PC-3 (cell line): Measurements from ENCODE around the gene APOL6. TPM values are rescaled to one million over a fixed set of nuclear protein-coding genes. Genes with fewer than 3 reads are reported as not detected.
"Not testable (repeated sequence)": the region's sequence is repeated elsewhere in the genome, so short reads cannot be mapped to it uniquely, and the experiment has no call there.

Source experiments
- ATAC-seq: fragments of 200-7000 bp; cut with Tn5 transposase; 2 replicates; pipeline ENCODE4 v1.9.1; 2020; ENCODE audit warnings: mild to moderate bottlenecking, moderate library complexity
- BruUV-seq: library from RNA; stranded (reverse); fragments of 400-500 nt; replicated peaks from 2 replicates; lab custom pipeline; 2021; lab: Mats Ljungman, UMichigan
- CTCF ChIA-PET: fragments of 300-600 bp; sonication (Branson Sonifier 250); formaldehyde crosslinking; loops from one replicate; lab custom pipeline; 2022; ENCODE audit warnings: antibody characterized with exemption; lab: Charles Lee
- POLR2A ChIA-PET: fragments of 300-600 bp; sonication (Branson Sonifier 250); formaldehyde crosslinking; loops from one replicate; lab custom pipeline; 2022; ENCODE audit warnings: antibody characterized with exemption; ENCODE audit not compliant: unreplicated experiment; lab: Charles Lee
- DNase-seq: peaks from one replicate; pipeline ENCODE4 v3.0.0-alpha.2; 2015
- H2AFZ ChIP-seq: fragments of 300-600 bp; sonication (generic); 2 replicates; pipeline ENCODE4 v1.6.0; 2016; ENCODE audit warnings: antibody characterized with exemption, low read length
- H3F3A ChIP-seq: fragments of 300-600 bp; sonication (generic); one replicate; pipeline ENCODE4 v1.6.0; 2017; ENCODE audit warnings: antibody characterized with exemption, low read length, control low read depth, mild to moderate bottlenecking; ENCODE audit not compliant: unreplicated experiment
- H3K27ac ChIP-seq: fragments of 300-600 bp; sonication (generic); 2 replicates; pipeline ENCODE4 v1.5.1; 2016; ENCODE audit warnings: mild to moderate bottlenecking, low read length
- H3K27me3 ChIP-seq: fragments of 300-600 bp; sonication (generic); 2 replicates; pipeline ENCODE4 v1.6.1; 2016; ENCODE audit warnings: low read length, mixed read lengths
- H3K36me3 ChIP-seq: fragments of 300-600 bp; sonication (generic); 2 replicates; pipeline ENCODE4 v1.6.1; 2016; ENCODE audit warnings: low read depth, mixed run types, low read length, mixed read lengths
- H3K4me1 ChIP-seq: fragments of 300-600 bp; sonication (generic); 2 replicates; pipeline ENCODE4 v1.5.1; 2016; ENCODE audit warnings: low read length; ENCODE audit not compliant: insufficient read depth
- H3K4me2 ChIP-seq: fragments of 300-600 bp; sonication (generic); 2 replicates; pipeline ENCODE4 v1.6.0; 2016; ENCODE audit warnings: low read length
- H3K4me3 ChIP-seq: fragments of 300-600 bp; sonication (generic); 2 replicates; pipeline ENCODE4 v1.5.1; 2016; ENCODE audit warnings: mild to moderate bottlenecking, low read length, mixed read lengths
- H3K79me2 ChIP-seq: fragments of 300-600 bp; sonication (generic); 2 replicates; pipeline ENCODE4 v1.6.1; 2017; ENCODE audit warnings: low read length, mixed read lengths
- H3K9ac ChIP-seq: fragments of 300-600 bp; sonication (generic); 2 replicates; pipeline ENCODE4 v1.6.0; 2016; ENCODE audit warnings: mild to moderate bottlenecking, low read length
- H3K9me2 ChIP-seq: fragments of 300-600 bp; sonication (generic); replicated peaks from 2 replicates; pipeline ENCODE4 v1.6.1; 2016; ENCODE audit warnings: mixed run types, low read length, mixed read lengths
- H3K9me3 ChIP-seq: fragments of 300-600 bp; sonication (generic); 2 replicates; pipeline ENCODE4 v1.6.1; 2016; ENCODE audit warnings: low read length, mixed read lengths
- H4K20me1 ChIP-seq: fragments of 300-600 bp; sonication (generic); 2 replicates; pipeline ENCODE4 v1.6.1; 2016; ENCODE audit warnings: low read length, mixed read lengths
- CTCF ChIP-seq: fragments of 300-600 bp; sonication (generic); conservative IDR thresholded peaks from 2 replicates; pipeline ENCODE4 v1.5.1; 2017; ENCODE audit warnings: antibody characterized with exemption, low read depth, mild to moderate bottlenecking, low read length
- EZH2 ChIP-seq: fragments of 300-600 bp; sonication (generic); IDR thresholded peaks from one replicate; pipeline ENCODE4 v1.6.1; 2017; ENCODE audit warnings: antibody characterized with exemption, mild to moderate bottlenecking, low read length; ENCODE audit not compliant: unreplicated experiment
- EZH2phosphoT487 ChIP-seq: fragments of 300-600 bp; sonication (generic); IDR thresholded peaks from 2 replicates; pipeline ENCODE4 v1.6.1; 2018; ENCODE audit warnings: mild to moderate bottlenecking, antibody characterized with exemption, low read length, borderline replicate concordance
- intact Hi-C: fragments of 100-400 bp; cut with micrococcal nuclease; formaldehyde crosslinking; loops from 2 replicates; pipeline ENCODE4 v1.9.0; 2023
- total RNA-seq: library from RNA; depleted of rRNA; stranded (reverse); fragments of >200 nt; gene quantifications from 2 replicates; pipeline ENCODE4 v1.2.3, GENCODE V29; 2014

The APOL6 gene
- total RNA-seq, 1 experiment from 2014 or later = 8.2 TPM

GRCh38 chr22:35620624-35621251 lies 27.5 kb upstream of the APOL6 start:
- intact Hi-C loops = no loop called here
- DNase-seq = no peak
- Histone ChIP-seq H3K9me3 (no peaks in the 10 kb centered on the region), H3K4me1 (peaks cover 22% of the 10 kb centered on the region), H2AFZ (no peak overlapping the region), H3K9me2 (no peaks in the 10 kb centered on the region), H3K4me3 (no peak overlapping the region), H3K36me3 (no peaks in the 10 kb centered on the region), H3F3A (no peaks in the 10 kb centered on the region), H4K20me1 (no peaks in the 10 kb centered on the region), H3K27me3 (no peaks in the 10 kb centered on the region), H3K79me2 (no peaks in the 10 kb centered on the region), H3K9ac (no peak overlapping the region), H3K27ac (no peak overlapping the region), H3K4me2 (no peak overlapping the region)
- TF ChIP-seq EZH2 = no peak
- TF ChIP-seq EZH2phosphoT487 = no peak
- TF ChIP-seq CTCF = no peak
- no TSS peak for BruUV-seq
- no peak for ATAC-seq
- CTCF ChIA-PET = no interaction called here
- POLR2A ChIA-PET = no interaction called here

GRCh38 chr22:35621451-35621850 lies 26.8 kb upstream of the APOL6 start:
- H2AFZ ChIP-seq = no peak overlapping the region
- POLR2A ChIA-PET = no interaction called here
- H3K4me3 ChIP-seq = peak overlapping the region; percentile 48; the same call in 1 of the 2 replicates
- TF ChIP-seq EZH2 (no peak), CTCF (no peak), EZH2phosphoT487 (no peak)
- peak overlapping the region; percentile 81 for H3K27ac ChIP-seq
- H3K9ac ChIP-seq = peak overlapping the region; percentile 53; the same call in 1 of the 2 replicates
- H3K4me1 ChIP-seq = peaks cover 22% of the 10 kb centered on the region
- intact Hi-C loops = no loop called here
- no peaks in the 10 kb centered on the region for H3K9me3 ChIP-seq
- DNase-seq (no peak), ATAC-seq (no peak)
- peak overlapping the region; percentile 77 for H3K4me2 ChIP-seq
- CTCF ChIA-PET = no interaction called here
- no peaks in the 10 kb centered on the region for H3K79me2 ChIP-seq
- H4K20me1 ChIP-seq = no peaks in the 10 kb centered on the region
- no TSS peak for BruUV-seq
- no peaks in the 10 kb centered on the region for H3F3A ChIP-seq
- no peaks in the 10 kb centered on the region for H3K27me3 ChIP-seq
- H3K9me2 ChIP-seq = no peaks in the 10 kb centered on the region
- H3K36me3 ChIP-seq = no peaks in the 10 kb centered on the region

GRCh38 chr22:35622191-35622913 lies 25.9 kb upstream of the APOL6 start:
- peak; percentile 65 for ATAC-seq
- no peaks in the 10 kb centered on the region for H3K9me2 ChIP-seq
- no peaks in the 10 kb centered on the region for H3K27me3 ChIP-seq
- H3K4me3 ChIP-seq = peak overlapping the region; percentile 29; the same call in 1 of the 2 replicates
- H3K9ac ChIP-seq = peak overlapping the region; percentile 53
- no peak for TF ChIP-seq EZH2
- no peaks in the 10 kb centered on the region for H4K20me1 ChIP-seq
- H3K9me3 ChIP-seq = no peaks in the 10 kb centered on the region
- CTCF ChIA-PET = no interaction called here
- no peaks in the 10 kb centered on the region for H3K36me3 ChIP-seq
- H2AFZ ChIP-seq = peak overlapping the region; percentile 30; the same call in 1 of the 2 replicates
- POLR2A ChIA-PET = interaction anchor here (0.5 kb wide), 1 partner anchor 464 kb away, joined by 3 read pairs; no protein-coding TSS in a partner anchor
- no peaks in the 10 kb centered on the region for H3K79me2 ChIP-seq
- H3F3A ChIP-seq = no peaks in the 10 kb centered on the region
- peaks cover 25% of the 10 kb centered on the region for H3K4me1 ChIP-seq
- peak; percentile 92 for DNase-seq
- BruUV-seq = no TSS peak
- intact Hi-C loops = loop anchor here (2.0 kb wide), 2 partner anchors 34 to 192 kb away; no protein-coding TSS in a partner anchor
- peak overlapping the region; percentile 85 for H3K27ac ChIP-seq
- peak overlapping the region; percentile 77 for H3K4me2 ChIP-seq

- POLR2A ChIA-PET, CTCF ChIA-PET, DNase-seq, H3K36me3 ChIP-seq, H3K79me2 ChIP-seq, ATAC-seq, H2AFZ ChIP-seq, H3K9me2 ChIP-seq, H3K4me3 ChIP-seq, H3K4me2 ChIP-seq, H3K27me3 ChIP-seq, H3F3A ChIP-seq, BruUV-seq, H4K20me1 ChIP-seq, H3K9me3 ChIP-seq, H3K9ac ChIP-seq, H3K27ac ChIP-seq: not testable (repeated sequence)
- intact Hi-C loops = loop anchor here (1.0 to 2.0 kb wide), 3 partner anchors 35 to 274 kb away; no protein-coding TSS in a partner anchor
- H3K4me1 ChIP-seq = peaks cover 35% of the 10 kb centered on the region
Measured at GRCh38 chr22:35623885-35624284, 24.4 kb upstream of the APOL6 start.
